Activated naive CD8-positive, alpha-beta T cell treated with anti-CD3 and anti-CD28 coated beads, Interleukin-2, amount 50 U/mL, for 24 hours (primary cell): ENCODE measurements around the gene OCSTAMP.

ENCODE experiments used
- ATAC-seq: fragments of 150-1000 bp; cut with Tn5 transposase; one replicate; pipeline ENCODE4 v1.10.0; 2021
- DNase-seq: peaks from one replicate; pipeline ENCODE4 v3.0.0; 2021
- H3K27ac Mint-ChIP-seq: one replicate; pipeline ENCODE4 v1.8.0; 2021; ENCODE audit warnings: mild to moderate bottlenecking, mixed read lengths
- H3K27me3 Mint-ChIP-seq: one replicate; pipeline ENCODE4 v1.8.0; 2021; ENCODE audit warnings: mixed read lengths
- H3K36me3 Mint-ChIP-seq: one replicate; pipeline ENCODE4 v1.8.0; 2021; ENCODE audit warnings: low read depth, mixed read lengths
- H3K4me1 Mint-ChIP-seq: one replicate; pipeline ENCODE4 v1.8.0; 2021; ENCODE audit warnings: mixed read lengths
- H3K4me3 Mint-ChIP-seq: one replicate; pipeline ENCODE4 v1.8.0; 2021; ENCODE audit warnings: mild to moderate bottlenecking, moderate library complexity, mixed read lengths
- H3K9me3 Mint-ChIP-seq: one replicate; pipeline ENCODE4 v1.8.0; 2021; ENCODE audit warnings: mixed read lengths

OCSTAMP gene

DNA sequence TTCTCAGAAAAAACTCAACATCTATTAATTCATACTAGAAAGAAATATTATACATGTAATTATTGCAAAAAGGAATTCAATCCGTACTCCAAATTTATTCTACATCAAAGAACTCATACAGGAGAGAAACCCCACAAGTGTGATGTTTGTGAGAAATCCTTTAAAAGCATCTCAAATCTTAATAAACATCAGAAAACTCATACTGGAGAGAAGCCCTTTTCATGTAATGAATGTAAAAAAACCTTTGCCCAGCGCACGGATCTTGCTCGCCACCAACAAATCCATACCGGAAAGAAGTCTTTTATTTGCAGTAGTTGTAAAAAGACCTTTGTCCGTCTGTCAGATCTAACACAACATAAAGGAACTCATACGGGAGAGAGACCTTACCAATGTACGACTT is 59.1 kb downstream of the OCSTAMP start:
- Mint-ChIP-seq H3K27me3 (peaks cover 32% of the 10 kb centered on the region), H3K36me3 (no peaks in the 10 kb centered on the region), H3K27ac (no peak overlapping the region), H3K9me3 (no peaks in the 10 kb centered on the region), H3K4me1 (no peaks in the 10 kb centered on the region), H3K4me3 (no peak overlapping the region)
- ATAC-seq (no peak), DNase-seq (no peak)
